Type B pancreatic cell (in vitro differentiated cells): ENCODE results near the gene PDXP. TPM values are rescaled to one million over a fixed set of nuclear protein-coding genes. Genes with fewer than 3 reads are reported as not detected.
A peak's percentile ranks its signal among the peaks of the same experiment; 100 is the strongest.

Source experiments
- DNase-seq: peaks from one replicate; pipeline ENCODE4 v3.0.0; 2021; ENCODE audit warnings: mixed read lengths; ENCODE audit not compliant: unreplicated experiment; ENCODE audit errors: extremely low spot score
- H3K27ac Mint-ChIP-seq: 2 replicates; pipeline ENCODE4 v1.8.0; 2021; ENCODE audit warnings: mild to moderate bottlenecking, mixed read lengths
- H3K27me3 Mint-ChIP-seq: 2 replicates; pipeline ENCODE4 v1.8.0; 2021; ENCODE audit warnings: mixed read lengths
- H3K36me3 Mint-ChIP-seq: 2 replicates; pipeline ENCODE4 v1.8.0; 2021; ENCODE audit warnings: mixed read lengths
- H3K4me1 Mint-ChIP-seq: one replicate; pipeline ENCODE4 v1.8.0; 2021; ENCODE audit warnings: mixed read lengths; ENCODE audit not compliant: unreplicated experiment
- H3K4me3 Mint-ChIP-seq: 2 replicates; pipeline ENCODE4 v1.8.0; 2021; ENCODE audit warnings: mild to moderate bottlenecking, mixed read lengths
- H3K9me3 Mint-ChIP-seq: 2 replicates; pipeline ENCODE4 v1.8.0; 2021; ENCODE audit warnings: mixed read lengths
- CTCF ChIP-seq: fragments of 200-600 bp; sonication (generic); conservative IDR thresholded peaks from 2 replicates; pipeline ENCODE4 v1.5.0; 2021; ENCODE audit warnings: antibody characterized with exemption, mild to moderate bottlenecking
- total RNA-seq: library from RNA; stranded (reverse); gene quantifications from 2 replicates; pipeline ENCODE4 v1.2.1, GENCODE V29; 2021; ENCODE audit warnings: low replicate concordance

Gene PDXP
- total RNA-seq, 1 donor from 2014 or later = 30.2 TPM

DNA sequence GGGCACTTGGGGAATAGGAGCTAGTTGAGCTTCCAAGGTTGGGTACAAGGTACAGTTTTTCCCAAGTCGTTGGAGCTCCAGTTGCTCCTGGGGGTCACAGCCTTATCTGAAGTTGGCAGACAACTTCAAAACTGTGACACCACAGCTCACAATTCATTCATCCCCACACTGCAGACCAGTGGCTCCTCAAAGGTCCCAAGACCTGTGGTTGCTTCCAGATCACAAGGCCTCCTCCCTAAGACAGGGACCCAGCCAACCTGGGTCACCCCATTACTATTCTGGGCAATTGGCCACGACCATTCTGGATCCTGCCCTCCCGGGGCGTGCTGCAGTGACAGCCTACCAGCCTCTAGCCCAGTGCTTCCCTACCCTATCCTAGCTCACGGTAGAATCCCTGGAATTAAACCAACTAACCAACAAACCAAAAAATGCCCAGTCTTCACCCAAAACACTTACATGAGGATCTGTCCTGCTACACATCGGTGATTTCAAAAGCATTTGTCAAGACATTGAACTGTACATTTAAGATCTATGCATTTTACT is 862 bp upstream of the PDXP start:
- H3K4me1 Mint-ChIP-seq = peaks cover 41% of the 10 kb centered on the region
- H3K36me3 Mint-ChIP-seq = no peaks in the 10 kb centered on the region
- no peaks in the 10 kb centered on the region for H3K9me3 Mint-ChIP-seq
- no peaks in the 10 kb centered on the region for H3K27me3 Mint-ChIP-seq
- no peak for DNase-seq
- H3K4me3 Mint-ChIP-seq = peak overlapping the region; percentile 94
- H3K27ac Mint-ChIP-seq = peak overlapping the region; percentile 85
- TF ChIP-seq CTCF = no peak

DNA sequence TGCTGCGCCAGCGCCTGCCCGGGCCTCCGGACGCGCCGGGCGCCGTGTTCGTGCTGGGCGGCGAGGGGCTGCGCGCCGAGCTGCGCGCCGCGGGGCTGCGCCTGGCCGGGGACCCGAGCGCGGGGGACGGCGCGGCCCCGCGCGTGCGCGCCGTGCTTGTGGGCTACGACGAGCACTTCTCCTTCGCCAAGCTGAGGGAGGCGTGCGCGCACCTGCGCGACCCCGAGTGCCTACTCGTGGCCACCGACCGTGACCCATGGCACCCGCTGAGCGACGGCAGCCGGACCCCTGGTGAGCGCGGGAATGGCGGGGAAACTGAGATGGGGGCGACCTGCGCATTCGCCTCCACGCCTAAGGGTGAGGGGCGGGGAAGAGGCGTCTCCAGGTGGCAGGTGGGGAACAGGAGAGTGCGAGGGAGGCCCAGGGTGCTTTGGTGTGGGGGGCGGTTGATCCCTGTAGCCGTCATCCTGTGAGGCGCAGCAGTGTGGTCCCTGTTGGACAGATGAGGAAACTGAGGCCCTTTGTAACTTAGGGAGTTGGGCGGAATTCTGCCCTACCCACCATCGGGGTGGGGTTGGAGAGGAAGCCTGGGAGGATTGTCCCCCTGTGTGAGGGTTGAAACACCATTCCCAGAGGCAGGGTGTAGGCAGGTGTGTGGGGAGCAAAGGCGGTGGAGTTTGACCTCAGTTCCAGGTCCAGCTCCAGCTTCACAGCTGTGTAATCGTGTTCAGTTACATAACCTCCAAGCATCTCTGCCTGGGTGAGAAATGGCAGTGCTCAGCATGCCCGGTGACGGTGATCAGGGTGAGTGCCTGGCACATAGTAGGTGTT is 758 bp downstream of the PDXP start:
- TF ChIP-seq CTCF = no peak
- peaks cover 41% of the 10 kb centered on the region for H3K4me1 Mint-ChIP-seq
- H3K27me3 Mint-ChIP-seq = no peaks in the 10 kb centered on the region
- no peak for DNase-seq
- H3K4me3 Mint-ChIP-seq = peak overlapping the region; percentile 83
- H3K27ac Mint-ChIP-seq = peak overlapping the region; percentile 74
- H3K36me3 Mint-ChIP-seq = no peaks in the 10 kb centered on the region
- no peaks in the 10 kb centered on the region for H3K9me3 Mint-ChIP-seq

DNA sequence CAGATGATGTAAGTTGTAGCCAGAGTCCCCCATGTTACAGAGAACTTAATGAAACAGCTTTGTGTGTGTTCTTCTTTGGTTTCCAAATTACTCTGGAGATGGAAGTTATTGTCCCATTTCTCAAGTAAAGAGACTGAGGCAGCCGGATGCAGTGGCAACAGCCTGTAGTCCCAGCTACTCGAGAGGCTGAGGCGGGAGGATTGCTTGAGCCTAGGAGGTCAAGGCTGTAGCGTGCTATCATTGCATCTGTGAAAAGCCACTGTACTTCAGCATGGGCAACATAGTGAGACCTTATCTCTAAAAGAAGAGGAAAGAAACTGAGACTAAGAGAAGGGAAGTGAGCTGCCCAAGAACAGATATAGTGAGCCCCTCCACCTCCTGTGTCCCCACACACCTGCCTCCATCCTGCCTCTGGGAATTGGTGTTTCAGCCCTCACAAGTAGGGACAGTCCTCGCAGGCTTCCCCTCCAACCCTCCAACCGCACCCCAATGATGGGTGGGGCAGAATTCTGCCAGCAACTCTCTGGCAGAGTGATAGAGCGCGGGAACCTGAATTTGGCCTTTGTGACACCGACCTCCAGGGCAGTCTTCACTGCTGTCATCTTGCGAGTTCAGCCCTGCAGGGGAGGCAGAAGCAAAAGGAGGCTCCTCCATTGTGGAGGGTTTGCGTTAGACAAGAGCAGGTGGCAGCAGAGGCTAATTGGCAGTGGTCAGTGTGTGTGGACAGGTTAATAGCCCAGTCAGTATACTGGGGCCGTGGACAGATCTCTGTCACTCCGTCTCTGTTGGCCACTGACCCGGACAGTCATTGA is 1.6 kb downstream of the PDXP start:
- no peaks in the 10 kb centered on the region for H3K9me3 Mint-ChIP-seq
- H3K4me3 Mint-ChIP-seq = peak overlapping the region; percentile 83
- H3K36me3 Mint-ChIP-seq = no peaks in the 10 kb centered on the region
- peaks cover 41% of the 10 kb centered on the region for H3K4me1 Mint-ChIP-seq
- no peak for DNase-seq
- no peaks in the 10 kb centered on the region for H3K27me3 Mint-ChIP-seq
- no peak for TF ChIP-seq CTCF
- H3K27ac Mint-ChIP-seq = peak overlapping the region; percentile 91

- Mint-ChIP-seq H3K27ac (peak overlapping the region; percentile 91), H3K4me1 (peaks cover 41% of the 10 kb centered on the region), H3K36me3 (no peaks in the 10 kb centered on the region), H3K4me3 (peak overlapping the region; percentile 83), H3K27me3 (no peaks in the 10 kb centered on the region), H3K9me3 (no peaks in the 10 kb centered on the region)
- TF ChIP-seq CTCF = no peak
- no peak for DNase-seq
Measured at GRCh38 chr22:37660709-37661045, 2.2 kb downstream of the PDXP start.

DNA sequence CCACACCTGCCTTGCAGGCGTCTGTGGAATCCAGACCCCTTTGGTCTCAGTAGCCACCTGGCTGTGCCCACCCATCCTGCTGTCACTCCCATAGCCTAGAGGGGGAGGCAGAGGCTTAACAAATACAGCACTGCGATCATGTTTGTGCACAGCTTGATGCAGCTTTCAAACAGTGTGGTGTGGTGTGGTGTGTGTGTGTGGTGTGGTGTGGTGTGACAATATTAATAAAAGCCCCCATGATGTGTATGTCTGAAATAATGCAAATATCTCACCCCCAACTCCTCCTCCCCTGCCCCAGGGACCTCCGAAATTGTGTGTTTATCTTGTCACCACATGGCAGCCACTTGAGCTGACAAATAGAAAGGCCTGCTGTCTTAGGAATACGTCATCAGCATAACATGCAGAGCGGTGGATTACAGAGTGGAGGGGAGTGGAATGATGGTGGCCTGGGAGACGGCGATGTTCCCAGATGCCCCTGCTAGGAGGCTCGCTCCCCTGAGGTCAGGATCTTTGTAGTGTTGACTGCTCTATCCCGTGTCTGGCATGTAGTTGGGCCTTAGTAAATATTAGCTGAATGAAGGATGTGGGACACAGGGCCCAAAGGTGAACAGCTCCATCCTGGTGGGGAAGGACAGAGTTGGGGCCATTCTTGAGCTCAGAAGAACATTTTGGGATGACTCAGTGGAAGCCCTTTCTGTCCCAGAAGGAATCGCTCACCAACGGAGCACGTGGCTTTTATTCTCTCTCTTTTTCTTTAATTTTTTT is 2.8 kb downstream of the PDXP start:
- H3K36me3 Mint-ChIP-seq = peaks cover 3% of the 10 kb centered on the region
- no peaks in the 10 kb centered on the region for H3K27me3 Mint-ChIP-seq
- H3K9me3 Mint-ChIP-seq = no peaks in the 10 kb centered on the region
- peak overlapping the region; percentile 91 for H3K27ac Mint-ChIP-seq
- H3K4me3 Mint-ChIP-seq = peak overlapping the region; percentile 83
- TF ChIP-seq CTCF = peak; percentile 50
- peaks cover 37% of the 10 kb centered on the region for H3K4me1 Mint-ChIP-seq
- DNase-seq = no peak
